HG03108 (cell line): ENCODE data around the gene SCAF1.

Experiments
- ATAC-seq: cut with Tn5 transposase; IDR thresholded peaks from one replicate; pipeline ENCODE4 v1.9.1; 2021; ENCODE audit warnings: moderate library complexity; ENCODE audit not compliant: unreplicated experiment

SCAF1 gene

GRCh38 chr19:49684251-49684982 is 42.4 kb downstream of the SCAF1 start:
- ATAC-seq = no peak

- ATAC-seq = no peak
Observed at GRCh38 chr19:49684983-49685553, 43.1 kb downstream of the SCAF1 start.

DNA sequence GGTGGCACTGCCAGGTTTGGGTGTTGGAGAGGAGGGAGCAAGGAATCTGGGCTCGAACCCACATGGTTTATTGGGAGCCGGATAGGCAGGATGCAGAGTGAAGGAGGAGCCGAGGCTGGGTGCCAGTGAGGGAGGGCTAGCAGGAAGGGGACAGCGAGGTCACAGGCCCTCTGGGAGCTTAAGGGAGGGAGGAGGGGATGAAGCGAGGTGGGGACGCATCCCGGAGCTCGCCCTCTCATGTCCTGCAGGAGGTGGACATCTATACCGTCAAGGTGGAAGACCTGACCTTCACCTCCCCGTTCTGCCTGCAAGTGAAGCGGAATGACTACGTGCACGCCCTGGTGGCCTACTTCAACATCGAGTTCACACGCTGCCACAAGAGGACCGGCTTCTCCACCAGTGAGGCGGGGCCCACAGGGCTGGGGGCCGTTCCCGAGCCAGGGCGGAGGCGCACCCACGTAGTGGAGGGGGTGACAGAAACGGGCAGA is 43.9 kb downstream of the SCAF1 start:
- no peak for ATAC-seq

DNA sequence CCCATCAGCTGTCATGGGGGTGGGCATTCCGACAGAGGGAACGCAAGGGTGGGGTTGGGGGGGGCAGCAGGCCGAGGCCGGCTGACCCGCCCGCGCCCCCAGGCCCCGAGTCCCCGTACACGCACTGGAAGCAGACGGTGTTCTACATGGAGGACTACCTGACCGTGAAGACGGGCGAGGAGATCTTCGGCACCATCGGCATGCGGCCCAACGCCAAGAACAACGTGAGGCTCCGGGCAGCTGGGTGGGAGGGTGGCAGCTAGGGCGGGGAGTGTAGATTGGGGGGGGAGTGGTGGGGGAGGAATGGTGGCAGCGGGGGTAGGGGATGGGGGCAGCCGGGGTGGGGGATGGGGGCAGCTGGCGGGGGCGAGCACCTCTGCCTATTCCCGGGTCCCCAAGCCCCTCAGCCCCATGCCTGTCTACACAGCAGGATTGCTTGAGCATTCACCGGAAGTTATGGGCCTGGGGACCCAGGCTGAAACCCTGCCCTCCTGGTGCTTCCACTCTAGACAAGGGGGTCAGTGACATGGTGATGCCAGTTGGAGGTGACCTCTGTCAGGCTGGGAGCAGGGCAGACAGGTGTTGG is 44.6 kb downstream of the SCAF1 start:
- no peak for ATAC-seq

DNA sequence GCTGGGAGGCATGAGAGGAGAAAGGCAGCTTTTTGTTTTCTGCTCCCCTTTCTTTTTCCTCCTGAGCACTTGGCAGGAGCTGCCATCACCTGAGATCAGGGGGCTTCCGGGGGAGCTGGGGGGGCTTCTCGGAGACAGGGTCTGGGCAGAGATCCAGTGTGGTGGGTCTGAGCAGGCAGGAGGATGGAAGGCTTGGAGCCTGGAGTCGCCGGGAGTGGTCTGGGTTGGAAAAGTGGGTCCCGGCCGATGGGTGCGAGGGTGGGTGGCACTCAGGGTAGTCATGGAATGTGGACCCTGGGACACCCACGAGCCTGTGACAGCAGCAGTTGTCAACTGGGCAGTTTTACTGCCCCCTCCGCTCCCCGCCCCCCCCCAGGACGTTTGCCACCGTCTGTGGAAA is 45.1 kb downstream of the SCAF1 start:
- ATAC-seq = no peak

- ATAC-seq = no peak
Observed at GRCh38 chr19:49687566-49688316, 45.7 kb downstream of the SCAF1 start.

GRCh38 chr19:49688531-49689132 is 46.6 kb downstream of the SCAF1 start:
- ATAC-seq = no peak

- ATAC-seq = no peak
Observed at GRCh38 chr19:49689133-49690078, 47.4 kb downstream of the SCAF1 start, which contains the start of gene ADM5. TSS of gene ADM5 (plus strand) at chr19:49689594. CDS start at chr19:49689838, 244 bp downstream.

GRCh38 chr19:49690079-49690655 is 48.2 kb downstream of the SCAF1 start:
- ATAC-seq = no peak

- no peak for ATAC-seq
Observed at GRCh38 chr19:49690656-49691242, 48.7 kb downstream of the SCAF1 start, which contains the start of gene CPT1C. TSS of gene CPT1C (plus strand) at chr19:49691116. CDS start at chr19:49692253, 1,137 bp downstream.

DNA sequence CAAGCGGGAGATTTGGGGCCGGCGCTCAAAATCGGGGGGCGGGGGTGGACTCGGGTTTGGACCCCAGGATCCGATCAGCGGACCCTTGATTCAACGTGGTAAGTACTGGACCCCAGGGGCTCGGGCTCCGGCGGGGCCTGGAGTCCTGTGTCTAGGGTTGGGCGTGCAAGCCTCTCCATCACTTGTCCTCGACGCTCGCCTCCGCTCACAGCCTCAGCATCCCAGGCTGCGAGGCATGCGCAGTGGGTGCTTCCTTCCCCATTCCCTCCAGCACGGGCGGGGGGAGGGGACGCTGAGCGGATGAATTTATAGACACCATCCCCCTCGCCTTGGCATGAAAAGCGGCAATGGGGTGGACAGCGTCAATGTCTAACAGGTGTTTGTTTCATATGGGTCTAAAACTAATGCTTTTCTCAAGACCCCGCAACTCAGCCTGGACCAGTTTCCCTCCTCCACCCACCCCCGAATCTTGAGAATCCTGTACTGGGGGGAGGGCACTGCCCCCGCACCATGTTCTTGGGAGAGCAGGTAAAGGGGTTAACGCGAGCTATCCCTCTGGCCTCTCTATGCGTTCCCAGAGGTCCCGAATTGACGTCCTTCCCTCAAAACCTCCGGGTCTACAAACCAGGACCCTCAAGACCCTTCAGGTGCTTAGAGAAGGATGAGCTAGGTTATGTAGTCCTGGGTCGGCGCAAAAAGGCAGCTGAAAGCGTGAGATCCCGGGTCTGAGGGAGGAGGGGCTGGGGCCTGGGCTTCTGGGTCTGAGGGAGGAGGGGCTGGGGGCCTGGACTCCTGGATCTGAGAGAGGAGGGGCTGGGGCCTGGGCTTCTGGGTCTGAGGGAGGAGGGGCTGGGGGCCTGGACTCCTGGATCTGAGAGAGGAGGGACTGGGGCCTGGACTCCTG is 49.5 kb downstream of the SCAF1 start:
- no peak for ATAC-seq

DNA sequence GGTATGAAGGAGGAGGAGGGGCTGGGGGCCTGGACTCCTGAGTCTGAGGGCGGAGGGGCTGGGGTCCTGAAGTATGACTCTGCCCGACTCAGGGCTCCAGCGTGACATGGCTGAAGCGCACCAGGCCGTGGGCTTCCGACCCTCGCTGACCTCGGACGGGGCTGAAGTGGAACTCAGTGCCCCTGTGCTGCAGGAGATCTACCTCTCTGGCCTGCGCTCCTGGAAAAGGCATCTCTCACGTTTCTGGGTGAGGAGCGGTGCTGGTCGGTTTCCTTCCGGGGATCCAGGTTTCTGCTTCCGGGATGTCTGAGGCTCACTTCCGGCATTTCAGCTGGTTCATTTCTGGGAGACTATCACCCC is 50.1 kb downstream of the SCAF1 start:
- ATAC-seq = no peak

DNA sequence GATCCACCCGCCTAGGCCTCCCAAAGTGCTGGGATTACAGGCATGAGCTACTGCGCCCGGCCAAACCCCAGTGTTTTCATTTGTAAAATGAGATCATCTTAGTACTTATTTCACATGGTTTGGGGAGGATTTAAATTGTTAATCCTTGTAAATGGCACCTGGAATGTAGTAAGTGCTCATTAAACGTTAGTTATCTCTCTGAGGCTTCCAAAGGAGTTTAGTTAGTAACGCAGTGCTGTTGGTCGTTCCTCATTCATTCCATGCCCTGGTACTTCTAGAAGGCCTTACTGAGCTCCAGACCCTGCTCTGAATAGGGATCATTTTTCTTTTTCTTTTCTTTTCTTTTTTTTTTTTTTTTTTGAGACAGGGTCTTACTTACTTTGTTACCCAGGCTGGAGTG is 54.1 kb downstream of the SCAF1 start:
- no peak for ATAC-seq

DNA sequence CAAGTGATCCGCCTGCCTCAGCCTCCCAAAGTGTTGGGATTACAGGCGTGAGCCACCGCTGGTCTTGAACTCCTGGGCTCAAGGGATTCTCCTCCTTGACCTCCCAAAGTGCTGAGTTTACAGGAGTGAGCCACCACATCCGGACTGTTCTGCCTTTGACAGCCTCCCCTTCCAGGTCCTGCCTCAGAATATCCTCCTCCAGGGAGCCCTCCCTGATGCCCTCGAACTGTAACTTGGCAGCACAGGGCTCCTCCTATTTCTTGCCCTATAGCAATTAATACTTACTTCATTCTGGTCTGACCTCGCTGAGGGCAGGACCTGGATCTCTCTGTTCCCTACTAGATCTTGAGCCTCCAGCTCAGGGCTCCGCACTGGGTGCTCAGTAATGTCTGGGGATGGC is 54.9 kb downstream of the SCAF1 start:
- ATAC-seq = no peak

GRCh38 chr19:49699364-49699763 is 57.4 kb downstream of the SCAF1 start:
- ATAC-seq = no peak

DNA sequence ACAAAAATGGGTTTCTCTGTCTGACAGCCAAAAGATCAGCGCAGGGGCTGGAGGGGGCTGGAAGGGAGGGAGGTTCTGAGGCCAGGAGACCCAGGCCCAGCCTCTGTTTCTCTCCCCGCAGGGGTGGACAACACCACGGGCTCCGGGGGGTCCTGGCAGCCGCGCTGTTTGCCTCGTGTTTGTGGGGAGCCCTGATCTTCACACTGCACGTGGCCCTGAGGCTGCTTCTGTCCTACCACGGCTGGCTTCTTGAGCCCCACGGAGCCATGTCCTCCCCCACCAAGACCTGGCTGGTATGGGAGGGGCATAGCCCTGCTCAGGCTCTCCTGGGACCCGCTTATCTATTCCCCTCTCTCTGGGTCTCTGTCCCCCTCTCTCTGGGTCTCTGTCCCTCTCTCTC is 58.6 kb downstream of the SCAF1 start:
- no peak for ATAC-seq

- ATAC-seq = no peak
Observed at GRCh38 chr19:49701271-49701786, 59.3 kb downstream of the SCAF1 start.
